ENCODE measurements around the gene MAP2K4. TPM values are rescaled to one million over a fixed set of nuclear protein-coding genes. Genes with fewer than 3 reads are reported as not detected.

The MAP2K4 gene
- total and polyA plus RNA-seq, 2 of the 4 experiments (the other 2 are of a cell fraction) = 14.5 to 32.6 TPM

DNA sequence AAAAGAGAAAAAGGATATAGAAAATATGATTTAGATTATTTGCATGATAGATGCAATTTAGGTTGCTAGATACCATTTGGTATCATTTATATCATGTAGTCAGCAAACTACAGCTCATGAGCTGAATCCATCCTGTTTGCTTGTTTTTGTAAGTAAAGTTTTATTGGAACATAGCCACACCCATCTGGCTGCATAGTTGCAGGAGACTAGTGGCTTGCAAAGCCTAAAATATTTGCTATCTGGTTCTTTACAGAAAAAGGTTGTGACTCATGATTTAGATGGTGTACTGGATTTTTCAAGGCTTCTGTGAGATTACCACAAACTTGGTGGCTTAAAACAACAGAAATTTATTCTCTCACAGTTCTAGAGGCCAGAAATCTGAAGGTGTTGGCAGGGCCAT lies 49.9 kb downstream of the MAP2K4 start:
- intact Hi-C loops (cut with micrococcal nuclease) = no loop called here
- Histone ChIP-seq H2BK120ac (ENCODE audit: low read depth, low read length) (no peak overlapping the region), H3K4ac (ENCODE audit: low read depth, low read length) (no peak overlapping the region), H4K8ac (ENCODE audit: low read depth in 2 of 2, low read length in 2 of 2) (no peak overlapping the region; a peak in 1 of 4 replicates), H2AK9ac (replicated peaks; ENCODE audit: low read depth, low read length, poor library complexity) (no peak overlapping the region), H3K18ac (ENCODE audit: low read depth, low read length) (0 out of 2 replicates have a peak overlapping the region, but pooled peaks have one; percentile 48), H3K4me2 (ENCODE audit: low read depth, low read length) (peak overlapping the region; percentile 46; the same call in 1 of the 2 replicates), H3K14ac (replicated peaks; ENCODE audit: low read depth, low read length) (no peak overlapping the region), H4K91ac (ENCODE audit: insufficient read depth, low read depth, low read length) (no peak overlapping the region), H2AK5ac (ENCODE audit: low read depth, low read length) (no peak overlapping the region), H3K56ac (ENCODE audit: extremely low read depth, insufficient read depth, low read length) (no peak overlapping the region), H2BK20ac (ENCODE audit: low read depth, low read length) (no peak overlapping the region), H3K4me1 (ENCODE audit: control insufficient read depth, insufficient read depth, low read length) (peaks cover 2% of the 10 kb centered on the region), H2BK5ac (ENCODE audit: low read depth, low read length, poor library complexity, severe bottlenecking) (peak overlapping the region; percentile 51), H3K36me3 (ENCODE audit: control insufficient read depth, insufficient read depth, low read length) (peaks cover 5% of the 10 kb centered on the region), H3K4me3 (ENCODE audit: insufficient read depth, low read depth, low read length) (no peak overlapping the region), H3K9ac (ENCODE audit: low read depth, low read length) (no peak overlapping the region), H3K27ac (ENCODE audit: insufficient read depth, low read length) (peak overlapping the region; percentile 71; the same call in 1 of the 2 replicates), H2AFZ (replicated peaks; ENCODE audit: low read length, poor library complexity) (no peak overlapping the region), H2BK15ac (ENCODE audit: low read depth, low read length) (no peak overlapping the region), H3K9me1 (ENCODE audit: insufficient read depth, low read length) (no peaks in the 10 kb centered on the region; the same call in 1 of the 2 replicates), H3K27me3 (ENCODE audit: control insufficient read depth, insufficient read depth, low read length) (no peaks in the 10 kb centered on the region), H3K79me1 (ENCODE audit: low read depth in 1 of 2, low read length in 2 of 2) (peaks cover 9 to 44% of the 10 kb centered on the region in 2 experiments), H4K5ac (ENCODE audit: low read depth, low read length) (no peak overlapping the region), H3K9me3 (ENCODE audit: control insufficient read depth, insufficient read depth, low read length) (no peaks in the 10 kb centered on the region), H3K23ac (ENCODE audit: low read depth, low read length) (no peak overlapping the region), H4K20me1 (ENCODE audit: insufficient read depth, low read length) (peaks cover 3% of the 10 kb centered on the region; the same call in 1 of the 2 replicates)
- dilution Hi-C loops (cut with HindIII; ENCODE audit: low sequenced_read_pairs, unreplicated experiment) = no loop called here
- no TSS peak for BruUV-seq (replicated peaks)
- CTCF ChIA-PET = interaction anchor here (1.4 kb wide), 1 partner anchor 51 kb away, joined by 3 read pairs; no protein-coding TSS in a partner anchor
- in situ Hi-C loops (cut with MboI; ENCODE audit: low sequenced_read_pairs) = no loop called here
- peak; percentile 87 for ATAC-seq (ENCODE audit: low read depth)
- DNase-seq = peak; percentile 89
- POLR2A ChIA-PET (ENCODE audit: unreplicated experiment) = no interaction called here
- TF ChIP-seq NFE2L2 (IDR thresholded peaks at IDR 0.05; ENCODE audit: low read depth, low read length) = no peak
- peak; percentile 38; the same call in 1 of the 2 replicates for TF ChIP-seq MAFK (IDR thresholded peaks at IDR 0.05; ENCODE audit: low read depth, low read length)

Data from IMR-90 (cell line).